ENCODE measurements around the gene CHD5.

- TF ChIP-seq EZH2phosphoT487 (IDR thresholded peaks at IDR 0.05; ENCODE audit: insufficient read depth, low read depth) (no peak), EZH2 (IDR thresholded peaks at IDR 0.05; ENCODE audit: insufficient read depth, poor library complexity, severe bottlenecking) (no peak)
Observed at GRCh38 chr1:6113745-6114144, 66.4 kb downstream of the CHD5 start.

Data from GM23248 (cell line).